Measurements from ENCODE around the gene BEST4.

DNA sequence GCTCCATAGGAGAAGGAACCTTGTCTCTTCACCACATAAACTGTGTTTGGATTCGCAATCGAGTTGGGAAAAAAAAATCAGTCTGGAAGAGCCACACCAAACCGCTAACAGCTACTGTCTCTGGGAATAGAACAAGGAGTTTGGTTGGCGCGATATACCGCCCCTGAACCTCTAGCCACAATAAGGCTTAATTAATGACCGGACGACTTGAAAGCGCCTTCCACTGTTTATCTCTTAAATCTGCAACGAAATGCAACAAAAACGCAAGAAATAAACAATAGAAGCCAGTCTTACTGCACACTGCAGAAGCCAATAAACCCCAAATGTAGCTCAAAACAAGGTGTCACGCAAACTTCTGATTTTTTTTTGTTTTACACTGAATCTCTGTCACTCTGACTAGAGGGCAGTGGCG is 31.2 kb upstream of the BEST4 start:
- TF ChIP-seq EZH2phosphoT487 (IDR thresholded peaks at IDR 0.05; ENCODE audit: borderline replicate concordance, low read length) = no peak
- TF ChIP-seq, protein P1, sequence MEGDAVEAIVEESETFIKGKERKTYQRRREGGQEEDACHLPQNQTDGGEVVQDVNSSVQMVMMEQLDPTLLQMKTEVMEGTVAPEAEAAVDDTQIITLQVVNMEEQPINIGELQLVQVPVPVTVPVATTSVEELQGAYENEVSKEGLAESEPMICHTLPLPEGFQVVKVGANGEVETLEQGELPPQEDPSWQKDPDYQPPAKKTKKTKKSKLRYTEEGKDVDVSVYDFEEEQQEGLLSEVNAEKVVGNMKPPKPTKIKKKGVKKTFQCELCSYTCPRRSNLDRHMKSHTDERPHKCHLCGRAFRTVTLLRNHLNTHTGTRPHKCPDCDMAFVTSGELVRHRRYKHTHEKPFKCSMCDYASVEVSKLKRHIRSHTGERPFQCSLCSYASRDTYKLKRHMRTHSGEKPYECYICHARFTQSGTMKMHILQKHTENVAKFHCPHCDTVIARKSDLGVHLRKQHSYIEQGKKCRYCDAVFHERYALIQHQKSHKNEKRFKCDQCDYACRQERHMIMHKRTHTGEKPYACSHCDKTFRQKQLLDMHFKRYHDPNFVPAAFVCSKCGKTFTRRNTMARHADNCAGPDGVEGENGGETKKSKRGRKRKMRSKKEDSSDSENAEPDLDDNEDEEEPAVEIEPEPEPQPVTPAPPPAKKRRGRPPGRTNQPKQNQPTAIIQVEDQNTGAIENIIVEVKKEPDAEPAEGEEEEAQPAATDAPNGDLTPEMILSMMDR (conservative IDR thresholded peaks at IDR 0.05; ENCODE audit: low read depth, low read length) = no peak
- no peak for TF ChIP-seq EZH2 (IDR thresholded peaks at IDR 0.05; ENCODE audit: low read length, unreplicated experiment)
